Renal cortical epithelial cell (primary cell): Measurements from ENCODE around the gene KCTD1. TPM values are rescaled to one million over a fixed set of nuclear protein-coding genes. Genes with fewer than 3 reads are reported as not detected.

Experiments used
- DNase-seq: peaks from one replicate; pipeline ENCODE4 v3.0.0-alpha.2; 2011; ENCODE audit warnings: low read depth
- total RNA-seq: library from RNA; depleted of rRNA; stranded (reverse); fragments of >200 nt; gene quantifications from 2 replicates; pipeline ENCODE4 v1.2.3, GENCODE V29; 2014

KCTD1 gene
- total RNA-seq, 1 donor from 2014 or later: 103 TPM

DNA sequence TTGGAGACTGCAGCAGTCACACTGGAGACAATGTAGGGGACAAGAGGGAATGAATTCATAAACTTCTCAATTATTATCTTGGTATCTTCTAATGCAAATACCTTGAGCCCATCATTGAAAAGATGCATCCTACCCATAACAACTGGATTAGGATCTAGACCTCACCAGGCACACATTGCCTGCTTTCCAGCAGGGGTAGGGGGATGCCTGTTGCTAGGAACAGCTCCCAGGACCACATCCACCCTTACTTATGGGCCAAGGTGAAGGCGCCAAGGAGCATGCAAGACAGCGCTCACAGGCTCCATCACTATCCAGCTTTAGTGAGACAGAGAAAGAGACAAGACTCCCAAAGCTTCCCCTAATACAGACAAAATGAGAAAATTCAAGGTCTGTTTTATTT is 24.4 kb downstream of the KCTD1 start:
- no peak for DNase-seq

GRCh38 chr18:26521617-26522016 is 26.7 kb downstream of the KCTD1 start:
- DNase-seq: no peak

GRCh38 chr18:26520974-26521373 is 27.4 kb downstream of the KCTD1 start:
- DNase-seq: no peak

- DNase-seq: no peak
Observed at GRCh38 chr18:26519114-26519513, 29.2 kb downstream of the KCTD1 start.

- no peak for DNase-seq
Observed at GRCh38 chr18:26516964-26517363, 31.4 kb downstream of the KCTD1 start.

DNA sequence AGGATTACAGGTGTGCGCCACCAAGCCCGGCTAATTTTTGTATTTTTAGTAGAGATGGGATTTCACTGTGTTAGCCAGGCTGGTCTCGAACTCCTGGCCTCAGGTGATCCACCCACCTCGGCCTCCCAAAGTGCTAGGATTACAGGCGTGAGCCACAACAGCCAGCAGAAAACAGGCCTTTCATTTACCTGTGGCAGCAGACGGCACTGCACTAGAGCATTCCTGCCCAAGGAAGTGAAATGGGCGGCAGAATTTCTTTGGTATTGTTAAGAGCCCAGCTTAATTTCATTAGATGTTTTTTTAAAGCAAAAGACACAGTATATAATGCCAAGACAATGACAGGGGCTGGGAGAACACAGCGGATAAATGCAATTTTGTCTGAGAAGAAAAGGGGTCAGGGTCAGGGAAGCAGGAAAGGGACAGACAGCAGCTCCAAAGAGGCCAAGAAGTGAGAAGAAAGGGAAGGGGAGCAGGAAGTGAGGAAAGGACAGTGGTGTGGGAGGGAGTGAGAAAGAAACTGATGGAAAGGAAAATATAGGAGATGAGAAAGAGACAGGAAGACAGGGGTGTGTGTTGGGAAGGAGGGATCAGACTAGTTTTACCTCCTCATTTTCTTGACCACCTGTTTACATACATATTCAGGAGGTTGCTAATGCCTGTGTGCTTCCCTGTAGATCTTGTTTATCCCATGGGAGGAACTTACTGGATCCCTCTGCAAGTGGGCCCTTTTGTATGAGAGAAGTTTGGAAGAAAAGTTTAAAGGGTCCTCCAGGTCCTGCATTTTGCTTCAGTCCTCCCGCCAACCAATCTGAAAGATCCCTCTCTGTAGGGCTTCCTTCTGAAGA is 32.5 kb downstream of the KCTD1 start:
- DNase-seq: no peak

GRCh38 chr18:26511339-26512071 is 36.8 kb downstream of the KCTD1 start:
- peak; percentile 69 for DNase-seq

DNA sequence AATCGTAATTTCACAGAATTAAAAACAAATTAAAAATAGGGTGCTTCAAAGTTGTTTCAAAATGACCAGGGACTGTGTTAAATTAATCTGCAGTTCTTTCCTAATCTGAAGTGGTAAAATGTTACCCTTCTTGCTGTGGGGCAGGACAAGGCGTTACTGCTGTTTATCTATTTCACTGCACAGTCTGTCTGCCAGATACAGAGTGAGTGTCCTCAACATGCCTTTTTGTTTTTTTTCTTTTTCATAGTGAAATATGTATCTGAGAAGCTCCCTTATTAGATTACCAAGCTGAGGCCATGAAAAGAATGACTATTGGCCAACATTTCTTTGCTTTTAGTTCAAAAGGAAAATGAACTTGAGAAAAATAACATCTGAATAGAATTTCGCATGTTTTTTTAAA is 38.0 kb downstream of the KCTD1 start:
- no peak for DNase-seq

DNA sequence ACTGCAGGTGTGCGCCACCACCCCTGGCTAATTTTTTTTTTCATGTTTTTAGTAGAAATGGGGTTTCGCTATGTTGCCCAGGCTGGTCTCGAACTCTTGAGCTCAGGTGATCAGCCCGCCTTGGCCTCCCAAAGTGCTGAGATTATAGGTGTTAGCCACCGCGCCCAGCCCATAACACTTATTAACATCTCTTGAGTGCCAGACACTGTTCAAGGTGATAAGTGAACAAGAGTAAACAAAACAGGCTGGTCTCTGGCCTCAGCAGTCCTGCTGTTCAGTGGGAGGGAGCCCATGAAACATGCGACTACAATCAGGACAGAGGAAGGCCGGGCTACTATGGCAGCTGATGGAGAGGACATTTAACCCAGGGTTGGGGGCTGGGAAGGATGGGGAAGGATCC is 42.3 kb downstream of the KCTD1 start:
- no peak for DNase-seq

DNA sequence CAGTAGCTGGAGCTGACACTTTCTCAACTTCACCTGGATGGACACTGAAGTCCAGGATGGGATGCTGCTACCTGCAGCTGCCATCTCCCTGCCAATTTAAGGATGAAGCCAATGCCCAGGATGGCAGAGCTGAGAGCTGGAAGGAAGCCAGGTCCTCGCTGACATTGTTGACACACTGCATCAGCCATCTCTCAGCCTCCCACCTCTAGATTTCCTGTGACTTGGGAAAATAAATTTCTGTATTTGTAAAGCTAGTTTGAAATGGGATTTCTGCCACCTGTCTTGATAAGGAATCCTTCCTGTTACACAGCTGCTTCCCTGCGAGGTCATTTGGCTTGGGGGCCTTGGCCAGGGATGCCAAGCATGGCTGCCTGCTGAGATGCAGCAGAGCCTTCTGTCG is 43.5 kb downstream of the KCTD1 start:
- no peak for DNase-seq

DNA sequence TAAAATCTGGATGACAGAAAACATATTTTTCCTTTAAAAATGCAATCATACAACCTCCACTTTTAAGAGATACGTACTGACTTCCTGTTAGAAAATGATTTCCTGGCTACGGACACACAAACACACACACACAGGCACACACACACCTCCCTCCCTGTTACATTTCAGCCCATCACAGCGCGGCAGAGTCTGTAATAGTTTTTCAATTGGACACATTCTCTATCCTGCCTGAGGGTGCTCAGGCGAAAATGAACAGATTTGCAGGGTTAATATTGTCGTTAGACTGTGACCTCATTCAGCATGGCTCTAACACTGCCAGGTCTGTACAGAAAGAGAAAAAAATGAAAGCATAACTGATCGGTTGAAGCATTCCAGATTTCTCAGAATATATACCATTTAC is 45.0 kb downstream of the KCTD1 start:
- DNase-seq: peak; percentile 58

GRCh38 chr18:26502823-26503222 is 45.5 kb downstream of the KCTD1 start:
- peak; percentile 18 for DNase-seq

- no peak for DNase-seq
Observed at GRCh38 chr18:26497866-26498265, 50.5 kb downstream of the KCTD1 start.

DNA sequence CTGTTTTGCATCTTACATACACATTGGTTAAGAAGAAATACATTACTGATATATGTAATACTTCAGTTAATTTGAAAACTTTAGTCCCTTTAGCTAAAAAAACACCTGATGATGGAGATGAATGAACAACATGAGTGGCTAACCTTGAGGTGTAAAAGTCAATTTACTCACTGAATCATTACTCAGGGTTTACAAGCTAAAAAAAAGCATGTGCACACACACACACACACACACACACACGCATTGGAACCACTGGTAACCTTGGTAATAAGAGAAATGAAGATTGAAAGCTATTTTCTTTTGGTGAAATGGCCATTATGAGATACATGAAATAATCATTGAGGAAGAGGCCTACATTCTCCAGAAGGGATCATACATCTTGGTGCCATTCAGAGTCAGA is 51.8 kb downstream of the KCTD1 start:
- DNase-seq: no peak

GRCh38 chr18:26495287-26495686 is 53.1 kb downstream of the KCTD1 start:
- no peak for DNase-seq

DNA sequence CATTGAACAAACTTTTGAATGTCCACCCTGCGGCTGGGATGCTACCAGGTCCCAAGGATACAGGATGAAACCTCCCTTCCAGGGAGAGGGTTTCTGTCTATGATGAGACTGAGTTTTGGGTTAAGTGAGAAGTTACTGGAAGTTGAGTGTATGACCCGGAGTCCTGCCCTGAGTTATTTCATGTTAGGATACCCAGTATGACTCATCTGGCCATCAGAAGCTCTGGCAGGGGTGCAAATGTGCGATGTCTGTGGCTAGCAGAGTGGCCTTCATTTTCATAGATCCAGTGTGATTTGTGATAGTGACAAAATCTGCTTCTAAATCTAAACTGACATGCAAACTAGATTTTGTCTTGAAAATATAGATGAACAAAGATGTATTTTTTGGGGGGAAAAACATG is 55.3 kb downstream of the KCTD1 start:
- DNase-seq: no peak

DNA sequence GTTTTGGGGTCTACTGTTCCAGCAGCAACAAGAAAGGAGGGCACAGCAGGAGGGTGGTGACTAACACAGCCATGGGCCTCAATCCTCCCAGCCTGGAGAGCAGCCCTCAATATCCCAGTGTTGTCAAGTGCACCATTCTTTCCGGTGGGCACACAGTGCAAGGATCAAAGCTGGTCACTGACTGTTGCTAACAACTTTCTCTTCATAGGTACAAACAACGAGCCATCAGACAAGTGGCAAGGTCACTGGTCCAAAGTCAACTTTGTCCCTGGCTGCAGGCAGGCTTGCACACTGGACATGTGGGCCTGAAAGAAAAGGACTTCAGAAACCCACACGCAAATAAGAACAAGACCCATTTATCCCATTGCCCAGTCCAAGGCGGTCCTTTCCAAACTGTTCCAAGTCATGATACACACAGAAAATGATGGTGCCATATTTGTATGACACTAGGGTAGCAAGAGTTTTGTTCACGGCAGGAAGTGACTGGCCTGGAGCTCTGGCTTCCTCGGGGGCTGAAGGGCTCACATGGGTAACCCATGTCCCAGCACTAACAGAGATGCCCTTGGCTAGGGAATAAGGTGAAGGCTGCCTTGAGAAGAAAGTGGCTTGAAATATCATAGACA is 57.0 kb downstream of the KCTD1 start:
- no peak for DNase-seq

GRCh38 chr18:26489881-26490280 is 58.5 kb downstream of the KCTD1 start:
- no peak for DNase-seq

DNA sequence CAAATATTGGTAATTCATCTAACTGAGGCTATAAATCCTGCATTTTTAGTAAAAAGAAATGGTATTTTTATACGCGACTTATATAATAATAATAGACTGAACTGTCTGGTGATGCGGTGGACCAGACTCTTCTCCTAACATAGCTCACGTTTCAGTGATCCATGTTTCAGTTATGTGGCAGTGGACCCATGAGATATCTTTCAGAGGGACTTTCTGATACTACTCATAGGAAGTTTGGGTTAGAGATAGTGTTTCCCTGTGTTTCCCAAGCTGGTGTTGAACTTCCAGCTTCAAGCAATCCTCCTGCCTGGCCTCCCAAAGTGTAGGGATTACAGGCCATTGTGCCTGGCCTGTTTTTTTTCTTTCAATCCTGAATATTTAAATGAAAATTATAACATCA is 59.2 kb downstream of the KCTD1 start:
- DNase-seq: no peak

GRCh38 chr18:26488417-26489009 is 59.8 kb downstream of the KCTD1 start:
- DNase-seq: no peak

DNA sequence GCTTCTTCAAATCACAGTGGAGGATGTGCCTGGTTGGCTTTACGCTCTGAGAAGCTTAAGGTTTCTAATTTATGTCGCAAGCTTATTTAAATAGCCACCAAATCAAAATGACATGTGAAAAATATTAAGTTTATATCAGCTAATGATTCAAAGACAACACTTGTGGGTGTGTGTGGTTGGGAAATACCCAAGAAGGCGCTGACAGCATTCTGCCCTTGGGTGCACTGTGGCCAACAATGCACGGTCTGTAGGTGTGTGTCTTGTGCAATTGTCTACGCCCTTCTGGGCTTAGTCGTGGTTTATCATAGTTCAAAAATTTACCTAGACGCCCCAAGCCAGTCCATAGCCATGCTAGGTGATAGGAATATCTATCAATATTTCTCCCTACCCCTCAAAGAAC is 60.9 kb downstream of the KCTD1 start:
- peak; percentile 93 for DNase-seq

DNA sequence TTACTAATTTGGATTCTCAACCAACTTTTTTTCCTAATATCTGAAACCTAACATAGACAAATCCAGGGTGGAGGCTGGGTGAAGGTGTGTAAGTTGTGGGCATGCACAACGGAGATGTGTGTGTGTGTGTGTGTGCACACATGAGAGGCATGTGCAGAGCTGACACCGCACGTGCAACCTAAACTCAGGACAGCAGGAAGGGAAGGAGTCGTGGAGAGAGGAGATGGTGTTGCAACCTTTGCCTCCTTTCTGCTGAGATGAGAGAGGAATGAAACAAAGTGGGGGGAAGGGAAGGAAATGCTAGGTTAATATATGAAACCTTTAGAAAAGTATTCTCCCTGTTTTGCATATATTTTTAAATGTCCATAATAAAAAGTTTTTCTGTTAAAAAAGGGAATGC is 64.7 kb downstream of the KCTD1 start:
- peak; percentile 34 for DNase-seq
